SK-N-MC (cell line): Measurements from ENCODE around the gene FNDC3B.

Source experiments
- EZH2 ChIP-seq: fragments of 200-600 bp; sonication (generic); IDR thresholded peaks from one replicate; pipeline ENCODE4 v1.6.1; 2017; ENCODE audit warnings: antibody characterized with exemption
- FOXP2 ChIP-seq: optimal IDR thresholded peaks from 2 replicates; pipeline ENCODE3; 2011; ENCODE audit warnings: mild to moderate bottlenecking, moderate library complexity; ENCODE audit not compliant: insufficient read depth; ENCODE audit errors: extremely low read length, control extremely low read depth
- POLR2AphosphoS5 ChIP-seq: IDR thresholded peaks from 2 replicates; pipeline ENCODE4 v1.6.1; 2012; ENCODE audit warnings: mild to moderate bottlenecking, low read depth, low read length, borderline replicate concordance

GRCh38 chr3:172115059-172115458 is 75.7 kb downstream of the FNDC3B start:
- TF ChIP-seq POLR2AphosphoS5 = no peak
- TF ChIP-seq EZH2 = no peak
- TF ChIP-seq FOXP2 = no peak
